Caco-2 (cell line): Measurements from ENCODE around the gene PIAS1. TPM values are rescaled to one million over a fixed set of nuclear protein-coding genes. Genes with fewer than 3 reads are reported as not detected.
"Not testable (repeated sequence)": the region's sequence is repeated elsewhere in the genome, so short reads cannot be mapped to it uniquely, and the experiment has no call there.

ENCODE experiments used
- BruUV-seq: library from RNA; stranded (reverse); fragments of 400-500 nt; replicated peaks from 2 replicates; lab custom pipeline; 2021; lab: Mats Ljungman, UMichigan
- CTCF ChIA-PET: fragments of 300-600 bp; sonication (Branson Sonifier 250); formaldehyde crosslinking; loops from one replicate; lab custom pipeline; 2022; ENCODE audit warnings: antibody characterized with exemption; lab: Charles Lee
- POLR2A ChIA-PET: fragments of 300-600 bp; sonication (Branson Sonifier 250); formaldehyde crosslinking; loops from one replicate; lab custom pipeline; 2022; ENCODE audit warnings: antibody characterized with exemption; lab: Charles Lee
- DNase-seq, 2 experiments: peaks; one replicate each; pipeline versions ENCODE4 v3.0.0 to v3.0.0-alpha.2; 2020 to 2022
- H3K27me3 ChIP-seq: replicated peaks from 2 replicates; pipeline ENCODE4 v1.6.0; 2011; ENCODE audit warnings: low read length; ENCODE audit not compliant: control insufficient read depth, insufficient read depth
- H3K36me3 ChIP-seq: 2 replicates; pipeline ENCODE4 v1.5.1; 2011; ENCODE audit warnings: low read length; ENCODE audit not compliant: control insufficient read depth, insufficient read depth
- H3K4me1 ChIP-seq: fragments of 250-450 bp; sonication (Bioruptor Pico); 2 replicates; pipeline ENCODE4 v1.5.1; 2020; ENCODE audit warnings: mild to moderate bottlenecking
- H3K4me3 ChIP-seq: 2 replicates; pipeline ENCODE4 v1.5.1; 2011; ENCODE audit warnings: low read depth, mild to moderate bottlenecking, control low read depth, low read length
- H3K9me3 ChIP-seq: fragments of 250-450 bp; sonication (Bioruptor Pico); 2 replicates; pipeline ENCODE4 v1.5.1; 2020; ENCODE audit warnings: mild to moderate bottlenecking, moderate library complexity
- H3K27ac Mint-ChIP-seq: one replicate; pipeline ENCODE4 v1.8.0; 2022; ENCODE audit warnings: mixed read lengths; ENCODE audit not compliant: unreplicated experiment
- H3K27me3 Mint-ChIP-seq: one replicate; pipeline ENCODE4 v1.8.0; 2022; ENCODE audit warnings: mixed read lengths; ENCODE audit not compliant: insufficient read depth, unreplicated experiment
- H3K36me3 Mint-ChIP-seq: one replicate; pipeline ENCODE4 v1.8.0; 2022; ENCODE audit warnings: mild to moderate bottlenecking, mixed read lengths; ENCODE audit not compliant: insufficient read depth, unreplicated experiment
- H3K4me1 Mint-ChIP-seq: one replicate; pipeline ENCODE4 v1.8.0; 2022; ENCODE audit warnings: low read depth, mixed read lengths; ENCODE audit not compliant: unreplicated experiment
- H3K4me3 Mint-ChIP-seq: one replicate; pipeline ENCODE4 v1.8.0; 2022; ENCODE audit warnings: mild to moderate bottlenecking, moderate library complexity, mixed read lengths; ENCODE audit not compliant: unreplicated experiment
- H3K9me3 Mint-ChIP-seq: one replicate; pipeline ENCODE4 v1.8.0; 2022; ENCODE audit warnings: mixed read lengths; ENCODE audit not compliant: unreplicated experiment
- intact Hi-C: fragments of 100-400 bp; cut with micrococcal nuclease; formaldehyde crosslinking; loops from one replicate; pipeline ENCODE4 v1.10.0; 2022; ENCODE audit not compliant: unreplicated experiment
- total RNA-seq: library from RNA; stranded (reverse); gene quantifications from 2 replicates; pipeline ENCODE4 v1.2.3, GENCODE V29; 2022
- TF ChIP-seq, protein P1 (sequence below), 2 experiments: fragments of 200-600 bp in 1 of 2; IDR thresholded peaks; 1 replicate in 1 of 2; 2 replicates in 1 of 2; pipeline versions ENCODE4 v1.5.1 to v1.8.0; 2011 to 2022; ENCODE audit warnings: antibody characterized with exemption in 1 of 2, control low read depth in 1 of 2, inconsistent platforms in 1 of 2, low read depth in 1 of 2, low read length in 1 of 2, mild to moderate bottlenecking in 1 of 2, moderate library complexity in 1 of 2; ENCODE audit not compliant: insufficient read depth in 1 of 2, severe bottlenecking in 1 of 2, unreplicated experiment in 1 of 2

The PIAS1 gene
- total RNA-seq, 1 experiment from 2014 or later, result 48.0 TPM

GRCh38 chr15:68232937-68233336 is 178.8 kb downstream of the PIAS1 start:
- Histone ChIP-seq H3K36me3 (no peaks in the 10 kb centered on the region), H3K4me3 (no peak overlapping the region), H3K4me1 (peaks cover 30% of the 10 kb centered on the region), H3K9me3 (no peaks in the 10 kb centered on the region), H3K27me3 (no peaks in the 10 kb centered on the region)
- Mint-ChIP-seq H3K27ac (no peak overlapping the region), H3K36me3 (peaks cover 4% of the 10 kb centered on the region), H3K27me3 (no peaks in the 10 kb centered on the region), H3K4me1 (peaks cover 37% of the 10 kb centered on the region), H3K9me3 (peaks cover 9% of the 10 kb centered on the region), H3K4me3 (no peak overlapping the region)
- POLR2A ChIA-PET, result no interaction called here
- CTCF ChIA-PET, result no interaction called here
- TF ChIP-seq, protein P1, sequence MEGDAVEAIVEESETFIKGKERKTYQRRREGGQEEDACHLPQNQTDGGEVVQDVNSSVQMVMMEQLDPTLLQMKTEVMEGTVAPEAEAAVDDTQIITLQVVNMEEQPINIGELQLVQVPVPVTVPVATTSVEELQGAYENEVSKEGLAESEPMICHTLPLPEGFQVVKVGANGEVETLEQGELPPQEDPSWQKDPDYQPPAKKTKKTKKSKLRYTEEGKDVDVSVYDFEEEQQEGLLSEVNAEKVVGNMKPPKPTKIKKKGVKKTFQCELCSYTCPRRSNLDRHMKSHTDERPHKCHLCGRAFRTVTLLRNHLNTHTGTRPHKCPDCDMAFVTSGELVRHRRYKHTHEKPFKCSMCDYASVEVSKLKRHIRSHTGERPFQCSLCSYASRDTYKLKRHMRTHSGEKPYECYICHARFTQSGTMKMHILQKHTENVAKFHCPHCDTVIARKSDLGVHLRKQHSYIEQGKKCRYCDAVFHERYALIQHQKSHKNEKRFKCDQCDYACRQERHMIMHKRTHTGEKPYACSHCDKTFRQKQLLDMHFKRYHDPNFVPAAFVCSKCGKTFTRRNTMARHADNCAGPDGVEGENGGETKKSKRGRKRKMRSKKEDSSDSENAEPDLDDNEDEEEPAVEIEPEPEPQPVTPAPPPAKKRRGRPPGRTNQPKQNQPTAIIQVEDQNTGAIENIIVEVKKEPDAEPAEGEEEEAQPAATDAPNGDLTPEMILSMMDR (IDR thresholded peaks at IDR 0.05; ENCODE audit: insufficient read depth in 1 of 2, low read depth in 1 of 2, low read length in 1 of 2, severe bottlenecking in 1 of 2, unreplicated experiment in 1 of 2), result no peak
- no peak for DNase-seq
- no TSS peak for BruUV-seq
- intact Hi-C loops, result no loop called here

- no TSS peak for BruUV-seq
- no peaks in the 10 kb centered on the region for H3K27me3 Mint-ChIP-seq
- Histone ChIP-seq H3K36me3 (no peaks in the 10 kb centered on the region), H3K27me3 (no peaks in the 10 kb centered on the region), H3K4me3 (no peak overlapping the region), H3K4me1 (peaks cover 30% of the 10 kb centered on the region), H3K9me3 (no peaks in the 10 kb centered on the region)
- peaks cover 4% of the 10 kb centered on the region for H3K36me3 Mint-ChIP-seq
- ChIA-PET CTCF (no interaction called here), POLR2A (no interaction called here)
- H3K4me1 Mint-ChIP-seq, result peaks cover 32% of the 10 kb centered on the region
- DNase-seq, result no peak
- no peak overlapping the region for H3K27ac Mint-ChIP-seq
- H3K4me3 Mint-ChIP-seq, result no peak overlapping the region
- peaks cover 9% of the 10 kb centered on the region for H3K9me3 Mint-ChIP-seq
- TF ChIP-seq, protein P1 (IDR thresholded peaks at IDR 0.05; ENCODE audit: insufficient read depth in 1 of 2, low read depth in 1 of 2, low read length in 1 of 2, severe bottlenecking in 1 of 2, unreplicated experiment in 1 of 2), result no peak
- intact Hi-C loops, result no loop called here
Measured at GRCh38 chr15:68234060-68234459, 179.9 kb downstream of the PIAS1 start.

DNA sequence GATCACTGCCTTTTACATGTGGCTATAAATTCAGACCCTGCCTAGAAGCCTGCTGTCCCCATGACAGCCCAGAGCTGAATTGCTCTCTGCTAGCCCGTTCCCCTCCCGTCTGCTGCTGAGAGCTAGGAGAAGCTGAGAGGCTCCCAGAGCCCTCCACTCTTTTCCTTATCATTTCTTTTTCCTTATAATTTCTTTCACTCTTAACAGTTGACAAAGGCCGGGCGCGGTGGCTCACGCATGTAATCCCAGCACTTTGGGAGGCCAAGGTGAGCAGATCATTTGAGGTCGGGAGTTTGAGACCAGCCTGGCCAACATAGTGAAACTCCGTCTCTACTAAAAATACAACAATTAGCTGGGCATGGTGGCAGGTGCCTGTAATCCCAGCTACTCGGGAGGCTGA is 180.4 kb downstream of the PIAS1 start:
- H3K4me3 Mint-ChIP-seq, H3K36me3 ChIP-seq, H3K9me3 ChIP-seq, intact Hi-C loops, DNase-seq, CTCF ChIA-PET, H3K27ac Mint-ChIP-seq, H3K9me3 Mint-ChIP-seq, H3K27me3 Mint-ChIP-seq, H3K4me3 ChIP-seq, POLR2A ChIA-PET, H3K36me3 Mint-ChIP-seq, H3K27me3 ChIP-seq, BruUV-seq: not testable (repeated sequence)
- peaks cover 30% of the 10 kb centered on the region for H3K4me1 ChIP-seq
- H3K4me1 Mint-ChIP-seq, result peaks cover 32% of the 10 kb centered on the region

- TF ChIP-seq, protein P1 (IDR thresholded peaks at IDR 0.05; ENCODE audit: insufficient read depth in 1 of 2, low read depth in 1 of 2, low read length in 1 of 2, severe bottlenecking in 1 of 2, unreplicated experiment in 1 of 2), result no peak
- H3K27ac Mint-ChIP-seq, result no peak overlapping the region
- Histone ChIP-seq H3K4me3 (no peak overlapping the region), H3K4me1 (peaks cover 30% of the 10 kb centered on the region), H3K36me3 (no peaks in the 10 kb centered on the region), H3K27me3 (no peaks in the 10 kb centered on the region), H3K9me3 (no peaks in the 10 kb centered on the region)
- no peak overlapping the region for H3K4me3 Mint-ChIP-seq
- intact Hi-C loops, result no loop called here
- peaks cover 9% of the 10 kb centered on the region for H3K9me3 Mint-ChIP-seq
- POLR2A ChIA-PET, result no interaction called here
- no TSS peak for BruUV-seq
- no peak for DNase-seq
- no peaks in the 10 kb centered on the region for H3K36me3 Mint-ChIP-seq
- H3K4me1 Mint-ChIP-seq, result peaks cover 28% of the 10 kb centered on the region
- CTCF ChIA-PET, result no interaction called here
- H3K27me3 Mint-ChIP-seq, result no peaks in the 10 kb centered on the region
Measured at GRCh38 chr15:68235022-68235421, 180.9 kb downstream of the PIAS1 start.
